ENCODE data around the gene RNF144B. TPM values are rescaled to one million over a fixed set of nuclear protein-coding genes. Genes with fewer than 3 reads are reported as not detected.
A peak's percentile ranks its signal among the peaks of the same experiment; 100 is the strongest.

The RNF144B gene
- total RNA-seq (2014; rRNA removed; shearing (Covaris generic)) (8.0 and 9.0 TPM in 2 replicates), polyA plus RNA-seq (2016; fragmentation: Nextera tagmentation; extraction: Ambion mirVana) (3.2 and 4.2 TPM in 2 replicates)
- long read RNA-seq, full-length matches to known transcripts: 1 of 7 reads
- long read RNA-seq, partial matches to known transcripts: 0 of 7 reads
- long read RNA-seq, other reads (novel, unspliced or antisense): 6 of 7 reads

GRCh38 chr6:18387061-18387721 lies at the start of gene RNF144B:
Gene RNF144B (plus strand): TSS chr6:18387350. CDS start chr6:18399535, 12,185 bp downstream.
- peak within 1 kb of the TSS; percentile 82 for H3K4me2 ChIP-seq
- H4K20me1 ChIP-seq (replicated peaks; ENCODE audit: insufficient read depth): no peaks in the 10 kb centered on the region
- DNase-seq (ENCODE audit: low spot score) (peak; percentile 93), ATAC-seq (peak; percentile 97)
- TF ChIP-seq POLR2AphosphoS5 (IDR thresholded peaks at IDR 0.05; ENCODE audit: low read depth): peak; percentile 63
- no peak for TF ChIP-seq STAT1 (IDR thresholded peaks at IDR 0.05; ENCODE audit: unreplicated experiment)
- H3K9me3 Mint-ChIP-seq: no peaks in the 10 kb centered on the region; the same call in 1 of the 3 replicates
- peak within 1 kb of the TSS; percentile 73 for H3K27ac Mint-ChIP-seq
- peaks cover 43% of the 10 kb centered on the region for H3K4me1 ChIP-seq (ENCODE audit: insufficient read depth)
- peak within 1 kb of the TSS; percentile 97 for H2AFZ ChIP-seq
- H3K36me3 Mint-ChIP-seq (ENCODE audit: low read depth): peaks cover 4% of the 10 kb centered on the region; the same call in 2 of the 3 replicates
- H3F3A ChIP-seq (replicated peaks; ENCODE audit: low read depth): peaks cover 10% of the 10 kb centered on the region; the same call in 1 of the 2 replicates
- peak within 1 kb of the TSS; percentile 92 for H3K27ac ChIP-seq (ENCODE audit: low read depth)
- no peaks in the 10 kb centered on the region for H3K36me3 ChIP-seq (ENCODE audit: insufficient read depth)
- no peaks in the 10 kb centered on the region for H3K27me3 ChIP-seq (ENCODE audit: insufficient read depth)
- peaks cover 19% of the 10 kb centered on the region for H3K79me2 ChIP-seq (replicated peaks; ENCODE audit: insufficient read depth)
- H3K4me3 ChIP-seq: peak within 1 kb of the TSS; percentile 64
- peaks cover 40% of the 10 kb centered on the region for H3K4me1 Mint-ChIP-seq
- H3K27me3 Mint-ChIP-seq (ENCODE audit: insufficient read depth, low read depth, poor library complexity): peaks cover 6% of the 10 kb centered on the region
- no peaks in the 10 kb centered on the region for H3K9me2 ChIP-seq (ENCODE audit: insufficient read depth)
- H3K4me3 Mint-ChIP-seq: peak within 1 kb of the TSS; percentile 93

GRCh38 chr6:18339599-18339998 lies 47.6 kb upstream of the RNF144B start:
- DNase-seq (ENCODE audit: low spot score) (no peak), ATAC-seq (no peak)
- Histone ChIP-seq H3K4me1 (ENCODE audit: insufficient read depth) (peaks cover 26% of the 10 kb centered on the region), H3K27me3 (ENCODE audit: insufficient read depth) (no peaks in the 10 kb centered on the region), H2AFZ (no peak overlapping the region), H3K4me2 (no peak overlapping the region), H3K9me2 (ENCODE audit: insufficient read depth) (no peaks in the 10 kb centered on the region), H3K4me3 (no peak overlapping the region), H4K20me1 (replicated peaks; ENCODE audit: insufficient read depth) (no peaks in the 10 kb centered on the region), H3K36me3 (ENCODE audit: insufficient read depth) (no peaks in the 10 kb centered on the region), H3F3A (replicated peaks; ENCODE audit: low read depth) (no peaks in the 10 kb centered on the region), H3K27ac (ENCODE audit: low read depth) (no peak overlapping the region), H3K79me2 (replicated peaks; ENCODE audit: insufficient read depth) (no peaks in the 10 kb centered on the region)
- peaks cover 37% of the 10 kb centered on the region for H3K4me1 Mint-ChIP-seq
- no peaks in the 10 kb centered on the region for H3K9me3 Mint-ChIP-seq
- no peak overlapping the region for H3K27ac Mint-ChIP-seq
- peaks cover 4% of the 10 kb centered on the region for H3K27me3 Mint-ChIP-seq (ENCODE audit: insufficient read depth, low read depth, poor library complexity)
- no peak overlapping the region for H3K4me3 Mint-ChIP-seq
- TF ChIP-seq STAT1 (IDR thresholded peaks at IDR 0.05; ENCODE audit: unreplicated experiment) (no peak), EZH2phosphoT487 (IDR thresholded peaks at IDR 0.05; ENCODE audit: unreplicated experiment) (no peak), JUNB (IDR thresholded peaks at IDR 0.05; ENCODE audit: unreplicated experiment) (no peak), ZNF462 (CRISPR knock-in tag; IDR thresholded peaks at IDR 0.05) (no peak), ZNF331 (CRISPR knock-in tag; IDR thresholded peaks at IDR 0.05; ENCODE audit: low read depth) (no peak), REST (IDR thresholded peaks at IDR 0.05; ENCODE audit: unreplicated experiment) (no peak), EZH2 (IDR thresholded peaks at IDR 0.05; ENCODE audit: low read depth, unreplicated experiment) (no peak), CREB1 (CRISPR knock-in tag; IDR thresholded peaks at IDR 0.05; ENCODE audit: low read depth) (no peak)
- H3K36me3 Mint-ChIP-seq (ENCODE audit: low read depth): no peaks in the 10 kb centered on the region
